Right lobe of liver (tissue), 6 donors: ENCODE data around the gene TXLNB. TPM values are rescaled to one million over a fixed set of nuclear protein-coding genes. Genes with fewer than 3 reads are reported as not detected.
A peak's percentile ranks its signal among the peaks of the same experiment; 100 is the strongest.

Source experiments
- ATAC-seq, 4 donors: fragments of 200-7000 bp; cut with Tn5 transposase; one replicate each; pipeline ENCODE4 v1.9.1; 2020; ENCODE audit warnings: mild to moderate bottlenecking in 4 of 4, moderate library complexity in 4 of 4
- DNase-seq, 3 donors: peaks; one replicate each; pipeline ENCODE4 v3.0.0-alpha.2; 2020
- H3K27ac ChIP-seq, 3 donors: fragments of 200-600 bp; one replicate each; pipeline ENCODE4 v1.8.0; 2022
- H3K27me3 ChIP-seq, 2 donors: fragments of 200-600 bp; one replicate each; pipeline ENCODE4 v1.8.0; 2022
- H3K36me3 ChIP-seq, 4 donors: fragments of 200-600 bp; sonication (generic) in 1 of 4; one replicate each; pipeline versions ENCODE4 v1.5.1 to v1.8.0; 2017 to 2022; ENCODE audit warnings: control low read depth in 1 of 4
- H3K4me1 ChIP-seq, 4 donors: fragments of 200-600 bp; sonication (generic) in 1 of 4; one replicate each; pipeline versions ENCODE4 v1.5.1 to v1.8.0; 2017 to 2022; ENCODE audit warnings: control low read depth in 1 of 4
- H3K4me3 ChIP-seq, 3 donors: fragments of 200-600 bp; one replicate each; pipeline ENCODE4 v1.8.0; 2022
- H3K9me3 ChIP-seq, 4 donors: fragments of 200-600 bp; sonication (generic) in 1 of 4; one replicate each; pipeline versions ENCODE4 v1.5.1 to v1.8.0; 2017 to 2022; ENCODE audit warnings: control low read depth in 1 of 4
- POLR2A ChIP-seq: fragments of 450-650 bp; IDR thresholded peaks from one replicate; pipeline ENCODE4 v1.6.1; 2017; ENCODE audit warnings: antibody characterized with exemption, mild to moderate bottlenecking
- WGBS: methylation state at CpG from one replicate; pipeline ENCODE4 v1.1.6; 2018; ENCODE audit warnings: low coverage, low lambda C conversion rate; ENCODE audit not compliant: insufficient coverage; ENCODE audit errors: missing lambda C conversion rate; 5-methylcytosine and 5-hydroxymethylcytosine counted together
- intact Hi-C, 2 donors: fragments of 100-400 bp; cut with DNase I; formaldehyde crosslinking; loops; one replicate each; pipeline versions ENCODE4 v1.11.2 to v1.14.1; 2022
- total RNA-seq, 6 experiments: library from RNA; depleted of rRNA in 2 of 6; stranded (reverse); fragments of >200 nt in 2 of 6; fragmentation: NEBNext Ultra II Directional in 3 of 6; extraction: Animal tissue kit (Norgen Biotek cat#: 25700) in 3 of 6; gene quantifications; one replicate each; pipeline versions ENCODE4 v1.1.0 to v1.2.4, GENCODE V29; 2016 to 2023
- TF ChIP-seq, protein P1 (sequence below), 4 donors: fragments of 200-600 bp in 3 of 4; fragments of 450-650 bp in 1 of 4; IDR thresholded peaks; one replicate each; pipeline versions ENCODE4 v1.5.1 to v1.8.0; 2016 to 2022; ENCODE audit warnings: antibody characterized with exemption in 4 of 4, mild to moderate bottlenecking in 2 of 4
- donor health status: DM: no; HTN: yes; CAD: no.
- donor health status: DM: no; HTN: no; CAD: no.
- donor health status: DM: no; HTN: no; CAD: no.
- donor health status: DM: no; HTN: yes; CAD: no.
- donor health status: DM: no; HTN: yes; CAD: no.

Gene TXLNB
- total RNA-seq, 6 experiments from 2014 or later, result 0.04 to 0.50 (median 0.14) TPM

DNA sequence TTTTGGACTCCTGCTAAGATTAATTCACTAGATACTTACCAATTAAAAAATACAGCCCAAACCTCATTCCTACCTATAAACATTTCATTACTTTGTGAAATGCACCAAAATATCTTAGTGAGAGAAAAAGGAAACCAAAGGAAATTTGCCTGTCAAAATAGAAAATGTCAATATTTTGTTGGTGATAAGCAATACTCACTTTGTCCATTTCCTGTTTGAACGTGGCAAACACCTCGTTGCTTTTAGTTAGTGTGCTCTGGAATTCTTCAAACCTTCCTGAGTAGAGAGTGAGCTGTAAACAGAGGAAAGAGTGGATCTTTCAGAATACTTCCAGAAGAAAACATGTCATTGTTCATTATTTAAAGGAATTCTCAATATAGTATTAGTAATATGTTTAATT lies 44.2 kb downstream of the TXLNB start:
- H3K27me3 ChIP-seq, result no peaks in the 10 kb centered on the region
- ATAC-seq, result peak in 3 of 4 donors; percentile 27 to 58 (median 39)
- TF ChIP-seq, protein P1, sequence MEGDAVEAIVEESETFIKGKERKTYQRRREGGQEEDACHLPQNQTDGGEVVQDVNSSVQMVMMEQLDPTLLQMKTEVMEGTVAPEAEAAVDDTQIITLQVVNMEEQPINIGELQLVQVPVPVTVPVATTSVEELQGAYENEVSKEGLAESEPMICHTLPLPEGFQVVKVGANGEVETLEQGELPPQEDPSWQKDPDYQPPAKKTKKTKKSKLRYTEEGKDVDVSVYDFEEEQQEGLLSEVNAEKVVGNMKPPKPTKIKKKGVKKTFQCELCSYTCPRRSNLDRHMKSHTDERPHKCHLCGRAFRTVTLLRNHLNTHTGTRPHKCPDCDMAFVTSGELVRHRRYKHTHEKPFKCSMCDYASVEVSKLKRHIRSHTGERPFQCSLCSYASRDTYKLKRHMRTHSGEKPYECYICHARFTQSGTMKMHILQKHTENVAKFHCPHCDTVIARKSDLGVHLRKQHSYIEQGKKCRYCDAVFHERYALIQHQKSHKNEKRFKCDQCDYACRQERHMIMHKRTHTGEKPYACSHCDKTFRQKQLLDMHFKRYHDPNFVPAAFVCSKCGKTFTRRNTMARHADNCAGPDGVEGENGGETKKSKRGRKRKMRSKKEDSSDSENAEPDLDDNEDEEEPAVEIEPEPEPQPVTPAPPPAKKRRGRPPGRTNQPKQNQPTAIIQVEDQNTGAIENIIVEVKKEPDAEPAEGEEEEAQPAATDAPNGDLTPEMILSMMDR (IDR thresholded peaks at IDR 0.05), result no peak
- TF ChIP-seq POLR2A, result no peak
- intact Hi-C loops, result no loop called here
- H3K4me1 ChIP-seq, result peaks cover 0 to 5% (median 0%) of the 10 kb centered on the region in 4 donors
- no peak overlapping the region for H3K4me3 ChIP-seq
- no peaks in the 10 kb centered on the region for H3K36me3 ChIP-seq
- no peaks in the 10 kb centered on the region for H3K9me3 ChIP-seq
- WGBS, result 2% methylated on average over 2 of the region's 2 CpGs
- no peak overlapping the region for H3K27ac ChIP-seq
- no peak for DNase-seq

DNA sequence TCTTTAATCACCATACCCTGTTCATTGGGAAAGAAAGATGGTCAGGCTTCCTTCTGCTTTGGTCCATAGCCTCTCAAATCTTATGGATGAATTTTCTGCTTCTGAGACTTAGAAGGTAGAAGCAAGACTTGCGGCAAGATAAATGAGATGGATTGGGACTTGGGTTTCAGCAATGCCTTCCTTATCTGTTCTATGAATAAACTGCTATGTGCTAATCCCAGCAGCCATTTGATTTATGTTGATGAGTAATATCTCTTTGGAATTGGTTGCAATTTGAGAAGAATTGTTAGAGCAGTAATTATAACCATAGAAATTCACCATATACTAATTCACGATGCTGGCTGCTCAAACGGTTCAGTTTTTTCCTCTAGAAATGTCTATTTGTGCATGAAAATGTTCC lies 48.3 kb downstream of the TXLNB start:
- Histone ChIP-seq H3K27ac (no peak overlapping the region), H3K36me3 (no peaks in the 10 kb centered on the region), H3K4me3 (no peak overlapping the region), H3K9me3 (no peaks in the 10 kb centered on the region), H3K27me3 (no peaks in the 10 kb centered on the region), H3K4me1 (no peaks in the 10 kb centered on the region)
- no peak for ATAC-seq
- WGBS, result 64% methylated on average over 3 of the region's 3 CpGs
- intact Hi-C loops, result no loop called here
- TF ChIP-seq, protein P1 (IDR thresholded peaks at IDR 0.05), result no peak
- no peak for TF ChIP-seq POLR2A
- no peak for DNase-seq

DNA sequence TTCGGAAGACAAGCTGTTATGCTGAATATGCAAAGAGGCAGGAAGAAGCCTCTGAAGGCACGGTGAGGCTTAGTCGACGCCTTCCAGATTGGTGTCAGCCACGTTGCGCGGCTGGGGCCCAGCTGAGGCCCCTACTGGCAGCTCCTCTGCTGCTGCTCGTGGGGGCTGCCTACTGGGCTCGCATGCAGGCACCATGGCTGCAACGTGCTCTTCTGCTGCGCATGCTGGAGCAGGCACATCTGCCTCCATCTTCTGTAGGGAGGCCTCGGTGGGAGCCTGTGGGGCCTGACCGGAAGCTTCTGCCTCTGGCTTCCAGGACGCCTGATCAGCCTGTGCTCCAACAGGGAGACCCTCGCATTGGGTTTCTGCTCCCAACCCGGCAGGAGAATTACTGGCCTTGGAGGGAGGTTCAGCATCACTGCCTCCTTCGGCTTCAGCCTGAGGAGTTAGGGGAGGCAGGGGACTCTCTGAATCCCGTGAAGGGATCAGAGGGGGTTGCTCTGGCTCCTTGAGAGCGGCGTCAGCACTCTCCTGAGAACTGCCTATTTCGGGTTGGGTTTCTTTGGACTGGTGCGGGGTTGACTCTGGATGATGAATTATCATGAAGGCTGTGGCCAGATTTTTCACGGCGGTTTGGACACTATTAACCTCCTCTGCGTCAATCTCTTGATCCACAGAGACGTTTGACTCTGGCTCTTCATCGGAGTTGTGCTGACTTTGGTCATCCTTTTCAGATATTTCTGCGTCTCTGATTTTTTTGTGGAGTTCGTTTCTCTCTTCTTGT lies 49.1 kb downstream of the TXLNB start:
- H3K27me3 ChIP-seq, result no peaks in the 10 kb centered on the region
- no peak for ATAC-seq
- TF ChIP-seq POLR2A, result no peak
- TF ChIP-seq, protein P1 (IDR thresholded peaks at IDR 0.05), result no peak
- H3K27ac ChIP-seq, result no peak overlapping the region
- no peak overlapping the region for H3K4me3 ChIP-seq
- WGBS, result 89% methylated on average over 6 of the region's 29 CpGs
- H3K36me3 ChIP-seq, result no peaks in the 10 kb centered on the region
- intact Hi-C loops, result no loop called here
- no peaks in the 10 kb centered on the region for H3K9me3 ChIP-seq
- DNase-seq, result no peak
- no peaks in the 10 kb centered on the region for H3K4me1 ChIP-seq

DNA sequence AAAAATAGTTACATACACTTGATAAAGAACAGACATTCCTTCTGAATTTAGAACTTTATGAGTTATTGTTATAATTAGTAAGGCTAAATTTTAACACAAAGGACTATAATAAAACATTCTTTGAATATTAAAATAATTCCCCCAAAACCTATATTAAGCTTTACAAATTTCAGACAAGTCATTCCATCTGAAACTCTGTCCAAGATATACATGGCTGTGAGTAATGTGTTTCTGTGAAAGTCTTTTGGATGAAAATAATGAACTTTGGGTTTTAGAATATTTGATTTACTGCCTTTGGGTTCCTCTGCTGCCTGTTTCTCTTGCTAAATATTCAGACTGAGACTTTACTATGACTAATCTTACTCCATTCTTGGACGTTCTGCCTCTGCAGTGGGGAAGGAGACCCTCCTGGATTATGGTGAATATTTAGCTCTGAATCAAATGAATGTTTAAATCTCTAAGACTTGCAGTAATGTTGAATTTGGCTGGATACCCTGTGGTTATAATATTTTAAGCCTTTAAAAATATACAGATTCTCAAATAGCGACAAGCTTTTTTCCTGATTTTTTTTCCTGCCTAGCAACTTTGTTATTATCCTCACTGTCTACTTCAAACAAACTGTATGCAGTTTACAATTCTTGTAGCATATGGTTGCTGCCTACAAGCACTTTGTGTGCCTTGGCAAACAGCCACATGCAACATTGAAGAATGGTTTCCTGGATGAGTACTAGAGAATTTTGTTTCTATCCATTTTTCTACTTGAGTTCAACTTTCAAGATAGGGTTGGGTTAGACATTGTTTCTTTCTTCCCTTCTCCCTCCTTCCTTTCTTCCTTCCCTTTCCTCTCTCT lies 51.4 kb downstream of the TXLNB start:
- no peak overlapping the region for H3K27ac ChIP-seq
- no peaks in the 10 kb centered on the region for H3K9me3 ChIP-seq
- H3K4me1 ChIP-seq, result no peaks in the 10 kb centered on the region
- ATAC-seq, result peak in 1 of 4 donors; percentile 48
- H3K4me3 ChIP-seq, result no peak overlapping the region
- intact Hi-C loops, result no loop called here
- DNase-seq, result no peak
- WGBS, result 26% methylated on average over 2 of the region's 2 CpGs
- H3K27me3 ChIP-seq, result no peaks in the 10 kb centered on the region
- TF ChIP-seq POLR2A, result no peak
- TF ChIP-seq, protein P1 (IDR thresholded peaks at IDR 0.05), result no peak
- no peaks in the 10 kb centered on the region for H3K36me3 ChIP-seq
